Metanephros (tissue), 1 donor: ENCODE data around the gene CTSE. TPM values are rescaled to one million over a fixed set of nuclear protein-coding genes. Genes with fewer than 3 reads are reported as not detected.

Source experiments
- total RNA-seq: library from RNA; depleted of rRNA; stranded (reverse); fragments of >200 nt; gene quantifications from one replicate; pipeline ENCODE4 v1.2.3, GENCODE V29; 2014

The CTSE gene
- total RNA-seq = 0.88 TPM

GRCh38 chr1:206023695-206024094 lies at the start of gene CTSE:
TSS of gene CTSE (minus strand) at chr1:206023895. CDS start at chr1:206023791, 104 bp downstream.

GRCh38 chr1:206052919-206053610 lies 29.4 kb upstream of the CTSE start, which contains the start of gene RHEX:
TSS of gene RHEX (plus strand) at chr1:206053173. CDS start at chr1:206097829, 44,656 bp downstream.

DNA sequence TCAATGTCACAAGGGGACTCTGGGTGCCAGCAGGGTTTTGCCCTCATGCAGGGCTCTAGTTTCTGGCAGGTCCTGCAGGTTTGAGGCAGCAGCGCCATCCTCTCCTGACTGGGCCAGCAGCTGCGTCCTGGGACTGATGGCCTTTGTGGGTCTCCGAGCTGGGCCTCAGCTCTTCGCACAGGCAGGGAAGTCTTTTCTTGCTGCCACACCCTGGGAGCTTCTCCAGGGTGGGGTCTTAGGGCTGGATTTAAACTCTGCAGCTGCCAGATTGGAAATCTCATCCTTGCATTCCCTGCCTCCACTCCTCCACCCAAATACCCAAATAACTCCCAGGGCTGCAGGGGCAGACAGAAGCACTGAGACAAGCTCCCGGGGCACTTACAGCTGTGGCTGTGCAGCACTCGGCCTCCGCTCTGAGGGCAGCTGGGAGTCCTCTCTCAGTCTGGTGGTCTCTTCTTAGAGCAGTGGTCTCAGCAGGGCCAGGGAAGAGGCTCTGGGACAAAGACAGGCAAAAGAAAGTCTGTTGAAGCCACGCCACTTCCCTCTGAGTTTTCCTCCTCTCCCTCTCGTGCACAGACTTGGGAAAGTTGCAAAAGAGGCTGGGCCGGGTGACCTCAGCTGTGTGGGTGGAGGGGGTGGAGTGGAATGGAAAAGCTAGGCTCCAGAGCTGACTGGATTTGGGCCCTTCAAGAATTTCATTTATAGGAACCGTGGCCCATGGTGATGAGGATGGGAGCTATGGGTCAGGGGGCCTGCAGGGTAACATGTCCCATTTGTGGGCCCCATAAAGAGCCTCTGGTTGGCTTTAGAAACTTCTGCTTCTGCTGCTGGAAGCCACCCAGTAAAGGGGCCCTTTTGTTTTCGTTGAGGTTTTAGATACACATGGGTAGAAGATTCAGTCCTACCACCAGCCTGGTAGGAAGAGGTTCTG lies 20.6 kb downstream of the CTSE start, which contains the start of gene RAB7B:
Gene RAB7B, minus strand, starts transcription at position 525 of the 931 bp plus-strand sequence. CDS start 9,260 bp downstream, outside the sequence.

Other genes starting within 250 kb of the CTSE start
- 16.2 TPM for gene RAB29, start 248.4 kb downstream of the CTSE start, total RNA-seq
- gene SLC41A1, start 210.7 kb downstream of the CTSE start, total RNA-seq = 16.6 TPM
- gene PM20D1, start 173.8 kb downstream of the CTSE start, total RNA-seq = 0.82 TPM
- 0.29 TPM for gene SLC26A9, start 80.4 kb downstream of the CTSE start, total RNA-seq
- 3.6 TPM for gene RAB7B, start 20.5 kb downstream of the CTSE start, total RNA-seq
- 1.1 TPM for gene RHEX, start 29.3 kb upstream of the CTSE start, total RNA-seq
- 0.53 TPM for gene AVPR1B, start 93.5 kb upstream of the CTSE start, total RNA-seq
- gene FAM72A, start 178.9 kb upstream of the CTSE start, total RNA-seq = 3.2 TPM
- 110 TPM for gene SRGAP2, start 179.6 kb upstream of the CTSE start, total RNA-seq